Keratinocyte (primary cell): ENCODE results near the gene ARHGAP15. TPM values are rescaled to one million over a fixed set of nuclear protein-coding genes. Genes with fewer than 3 reads are reported as not detected.

Experiments
- DNase-seq: peaks from one replicate; pipeline ENCODE4 v3.0.0-alpha.2; 2011; ENCODE audit warnings: low read depth, missing footprints, low spot score
- FAIRE-seq: peaks from 2 replicates; lab custom pipeline; 2011; peaks lifted over from hg19 to GRCh38; lab: Jason Lieb, UNC
- H2AFZ ChIP-seq: 2 replicates; pipeline ENCODE4 v1.6.0; 2012; ENCODE audit warnings: low read length, control low read depth, inconsistent platforms; ENCODE audit not compliant: control insufficient read depth
- H3K27ac ChIP-seq: 2 replicates; pipeline ENCODE4 v1.5.1; 2011; ENCODE audit warnings: low read length; ENCODE audit not compliant: control insufficient read depth, insufficient read depth
- H3K27me3 ChIP-seq: 3 replicates; pipeline ENCODE4 v1.6.0; 2011; ENCODE audit warnings: low read length; ENCODE audit not compliant: control insufficient read depth, insufficient read depth; ENCODE audit errors: extremely low read depth
- H3K36me3 ChIP-seq, 2 experiments: 2 replicates in 1 of 2; 3 replicates in 1 of 2; pipeline ENCODE4 v1.5.1; 2011; ENCODE audit warnings: low read length in 2 of 2, mild to moderate bottlenecking in 1 of 2; ENCODE audit not compliant: control insufficient read depth in 2 of 2, insufficient read depth in 2 of 2; ENCODE audit errors: extremely low read depth in 1 of 2
- H3K4me1 ChIP-seq: 3 replicates; pipeline ENCODE4 v1.5.1; 2011; ENCODE audit warnings: low read length; ENCODE audit not compliant: control insufficient read depth, insufficient read depth; ENCODE audit errors: extremely low read depth
- H3K4me2 ChIP-seq: 3 replicates; pipeline ENCODE4 v1.6.0; 2011; ENCODE audit warnings: low read depth, low read length; ENCODE audit not compliant: control insufficient read depth, insufficient read depth; ENCODE audit errors: extremely low read depth
- H3K4me3 ChIP-seq, 3 experiments: fragments of 200-600 bp in 1 of 3; sonication (generic) in 1 of 3; 2 replicates in 2 of 3; 3 replicates in 1 of 3; pipeline ENCODE4 v1.5.1; 2011 to 2016; ENCODE audit warnings: low read length in 3 of 3, mild to moderate bottlenecking in 3 of 3, control low read depth in 2 of 3, inconsistent platforms in 1 of 3, low read depth in 1 of 3, mixed read lengths in 1 of 3, mixed run types in 1 of 3, moderate library complexity in 1 of 3; ENCODE audit not compliant: control insufficient read depth in 2 of 3, insufficient read depth in 2 of 3; ENCODE audit errors: extremely low read depth in 1 of 3
- H3K79me2 ChIP-seq: 2 replicates; pipeline ENCODE4 v1.6.0; 2012; ENCODE audit warnings: low read length; ENCODE audit not compliant: control insufficient read depth, insufficient read depth
- H3K9ac ChIP-seq: 3 replicates; pipeline ENCODE4 v1.6.0; 2011; ENCODE audit warnings: low read length; ENCODE audit not compliant: control insufficient read depth, insufficient read depth; ENCODE audit errors: extremely low read depth
- H3K9me1 ChIP-seq: 3 replicates; pipeline ENCODE4 v1.6.0; 2011; ENCODE audit warnings: low read length; ENCODE audit not compliant: control insufficient read depth, insufficient read depth; ENCODE audit errors: extremely low read depth
- H3K9me3 ChIP-seq: 2 replicates; pipeline ENCODE4 v1.5.1; 2012; ENCODE audit warnings: low read depth, low read length; ENCODE audit not compliant: control insufficient read depth
- H4K20me1 ChIP-seq: 3 replicates; pipeline ENCODE4 v1.6.0; 2011; ENCODE audit warnings: low read length; ENCODE audit not compliant: control insufficient read depth, insufficient read depth; ENCODE audit errors: extremely low read depth
- CTCF ChIP-seq, 3 experiments: IDR thresholded peaks in 1 of 3; conservative IDR thresholded peaks in 1 of 3; optimal IDR thresholded peaks in 1 of 3; 2 replicates in 2 of 3; 3 replicates in 1 of 3; pipeline versions ENCODE3 to v1.5.1; 2011; ENCODE audit warnings: low read length in 3 of 3, mild to moderate bottlenecking in 3 of 3, moderate library complexity in 2 of 3, control low read depth in 1 of 3, inconsistent platforms in 1 of 3; ENCODE audit not compliant: insufficient read depth in 2 of 3; ENCODE audit errors: extremely low read depth in 1 of 3
- EZH2 ChIP-seq: IDR thresholded peaks from one replicate; pipeline ENCODE4 v1.6.1; 2012; ENCODE audit warnings: inconsistent platforms, mild to moderate bottlenecking, low read length, moderate library complexity
- dilution Hi-C: fragments of 300-500 bp; cut with MboI; formaldehyde crosslinking; loops from one replicate; pipeline ENCODE4 v1.7.0; 2020; ENCODE audit warnings: low sequenced_read_pairs; ENCODE audit not compliant: extremely low pct_ligation_motif_present
- polyA plus RNA-seq, 5 experiments: library from polyadenylated mRNA; depleted of rRNA in 3 of 5; stranded (reverse) in 3 of 5; stranded (forward) in 1 of 5; unstranded in 1 of 5; fragments of >200 nt; gene quantifications; 1 replicate in 1 of 5; 2 replicates in 3 of 5; 3 replicates in 1 of 5; pipeline versions ENCODE4 v1.2.1 to v1.2.3, GENCODE V29; 2011 to 2012; ENCODE audit warnings: missing spikeins in 2 of 5, low read depth in 1 of 5, low replicate concordance in 1 of 5

Gene ARHGAP15
- polyA plus RNA-seq, 1 donor (not counting 4 experiments of a cell fraction or from before 2014, with no cell fraction given) = not detected

GRCh38 chr2:143258126-143258892, 129.1 kb downstream of the ARHGAP15 start:
- TF ChIP-seq EZH2 (no peak), CTCF (optimal IDR thresholded peaks at IDR 0.05 in 1 of 3, IDR thresholded peaks at IDR 0.05 in 1 of 3, conservative IDR thresholded peaks at IDR 0.05 in 1 of 3; ENCODE audit: extremely low read depth in 1 of 3, insufficient read depth in 2 of 3, low read length in 3 of 3) (no peak)
- Histone ChIP-seq H3K79me2 (no peaks in the 10 kb centered on the region), H2AFZ (no peak overlapping the region), H3K27me3 (peaks cover 2% of the 10 kb centered on the region), H3K9me1 (no peaks in the 10 kb centered on the region), H3K4me3 (no peak overlapping the region), H3K9me3 (no peaks in the 10 kb centered on the region), H3K4me1 (no peaks in the 10 kb centered on the region), H4K20me1 (no peaks in the 10 kb centered on the region), H3K9ac (no peak overlapping the region), H3K27ac (no peak overlapping the region), H3K4me2 (no peak overlapping the region), H3K36me3 (no peaks in the 10 kb centered on the region)
- DNase-seq = no peak
- FAIRE-seq = no peak
- dilution Hi-C loops = no loop called here

DNA sequence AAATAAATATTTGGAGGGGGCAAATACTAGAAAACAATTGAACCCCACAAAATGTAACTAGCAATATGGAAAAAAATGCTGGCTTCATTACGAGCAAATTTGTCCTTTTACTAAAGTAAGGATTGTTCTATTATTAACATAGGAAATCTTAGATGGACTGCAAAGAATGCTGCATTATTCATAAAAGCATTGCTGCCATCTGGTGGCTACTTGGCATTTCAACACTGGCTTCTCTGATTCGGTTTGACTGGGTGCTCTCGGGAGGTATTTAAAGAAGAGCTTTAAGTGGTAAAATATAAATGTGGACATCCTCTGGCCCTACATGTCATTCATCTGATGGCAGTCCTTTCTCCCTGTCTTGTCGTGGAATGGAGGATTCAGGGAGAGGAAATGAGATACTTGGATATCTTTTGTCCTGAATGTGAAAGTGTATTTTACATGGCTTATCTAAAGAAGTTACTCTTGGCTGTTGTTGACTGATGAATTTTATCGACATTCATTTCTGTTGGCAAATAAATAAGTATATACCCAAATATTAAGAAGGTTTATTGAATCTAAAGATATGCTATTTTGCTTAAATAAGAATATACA, 130.2 kb downstream of the ARHGAP15 start:
- TF ChIP-seq CTCF (optimal IDR thresholded peaks at IDR 0.05 in 1 of 3, IDR thresholded peaks at IDR 0.05 in 1 of 3, conservative IDR thresholded peaks at IDR 0.05 in 1 of 3; ENCODE audit: extremely low read depth in 1 of 3, insufficient read depth in 2 of 3, low read length in 3 of 3) (peak; percentile 56 to 68 (median 60)), EZH2 (no peak)
- no peak overlapping the region for H3K4me3 ChIP-seq
- FAIRE-seq = no peak
- no peak overlapping the region for H3K4me2 ChIP-seq
- H4K20me1 ChIP-seq = no peaks in the 10 kb centered on the region
- DNase-seq = no peak
- peaks cover 2% of the 10 kb centered on the region for H3K27me3 ChIP-seq
- peak overlapping the region; percentile 57 for H2AFZ ChIP-seq
- no peaks in the 10 kb centered on the region for H3K79me2 ChIP-seq
- no peak overlapping the region for H3K27ac ChIP-seq
- H3K9ac ChIP-seq = no peak overlapping the region
- no peaks in the 10 kb centered on the region for H3K4me1 ChIP-seq
- H3K36me3 ChIP-seq = no peaks in the 10 kb centered on the region
- H3K9me1 ChIP-seq = no peaks in the 10 kb centered on the region
- dilution Hi-C loops = no loop called here
- H3K9me3 ChIP-seq = no peaks in the 10 kb centered on the region
